RPMI8226 (cell line): ENCODE results near the gene SIK2.

ENCODE experiments used
- DNase-seq: peaks from one replicate; pipeline ENCODE4 v3.0.0-alpha.2; 2015

SIK2 gene

GRCh38 chr11:111660822-111661221 lies 58.6 kb downstream of the SIK2 start:
- no peak for DNase-seq

DNA sequence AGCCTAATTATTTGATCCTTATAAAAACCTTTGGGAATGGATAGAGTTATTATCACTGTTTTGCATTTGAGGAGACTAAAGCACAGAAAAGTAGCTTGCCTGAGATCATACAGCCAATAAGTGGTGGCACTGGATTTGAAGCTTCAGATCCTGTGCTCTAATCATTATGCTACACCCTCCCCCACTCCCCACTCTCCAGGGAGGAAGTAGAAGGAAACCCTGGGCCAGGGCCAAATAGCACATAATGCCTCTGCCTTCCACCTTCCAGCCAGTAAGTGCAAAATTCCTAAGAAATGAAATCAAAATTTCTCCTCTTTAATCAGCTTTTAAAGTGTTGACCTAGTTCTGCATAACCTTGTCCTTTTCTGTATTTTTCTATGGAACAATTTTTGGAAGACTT lies 61.6 kb downstream of the SIK2 start:
- DNase-seq = no peak

DNA sequence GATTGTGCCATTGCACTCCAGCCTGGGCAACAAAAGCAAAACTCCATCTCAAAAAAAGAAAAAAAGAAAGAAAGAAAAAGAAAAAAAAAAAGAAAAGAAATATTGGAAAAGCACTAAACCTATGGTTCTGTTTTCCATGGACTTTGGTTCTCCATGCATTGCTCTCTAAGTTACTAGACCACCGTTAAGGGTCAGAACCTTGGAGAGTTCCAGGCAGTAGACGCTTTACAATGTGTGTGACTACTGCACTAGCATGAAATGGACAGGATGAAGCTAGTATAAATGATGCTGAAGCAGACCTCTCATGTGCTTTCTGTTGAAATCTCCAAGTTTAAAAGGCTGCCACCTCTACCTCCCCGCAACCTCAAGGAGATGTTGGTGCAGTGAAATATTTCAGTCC lies 63.5 kb downstream of the SIK2 start:
- peak; percentile 16 for DNase-seq

DNA sequence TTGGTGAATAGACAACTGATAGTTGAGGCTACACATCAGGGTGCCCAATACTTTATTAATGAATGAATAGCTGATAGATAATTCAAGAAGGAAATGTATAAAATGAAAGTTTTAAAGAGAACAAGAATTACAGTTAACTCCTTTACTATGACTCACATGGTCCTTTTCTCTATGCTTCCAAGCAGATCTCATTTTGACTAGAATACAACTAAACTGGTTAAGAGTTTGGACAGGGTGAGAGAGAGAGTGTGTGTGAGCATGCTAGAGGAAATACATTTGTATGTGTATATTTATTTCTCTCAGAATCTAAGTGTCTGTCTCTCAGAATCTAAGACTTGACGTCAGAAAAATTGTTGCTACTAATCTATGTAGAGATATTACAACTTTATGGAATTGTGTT lies 66.7 kb downstream of the SIK2 start:
- DNase-seq = no peak

DNA sequence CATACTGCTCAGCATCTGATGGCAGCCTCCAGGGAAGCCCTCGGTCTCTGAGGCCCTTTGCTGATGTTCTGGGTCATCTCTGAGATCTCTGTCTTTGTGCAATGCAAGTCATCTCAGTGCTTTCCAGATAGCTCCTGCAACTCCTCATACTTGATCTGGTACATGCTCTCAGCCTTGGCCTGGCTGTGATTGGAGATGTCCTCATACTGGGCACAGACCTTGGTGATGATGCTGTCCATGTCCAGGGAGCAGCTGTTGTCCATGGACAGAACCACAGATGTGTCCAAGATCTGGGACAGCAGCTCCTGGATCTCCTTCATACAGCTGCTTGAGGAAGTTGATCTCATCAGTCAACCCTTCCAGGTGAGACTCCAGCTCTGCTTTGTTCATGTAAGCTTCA lies 69.1 kb downstream of the SIK2 start:
- no peak for DNase-seq

DNA sequence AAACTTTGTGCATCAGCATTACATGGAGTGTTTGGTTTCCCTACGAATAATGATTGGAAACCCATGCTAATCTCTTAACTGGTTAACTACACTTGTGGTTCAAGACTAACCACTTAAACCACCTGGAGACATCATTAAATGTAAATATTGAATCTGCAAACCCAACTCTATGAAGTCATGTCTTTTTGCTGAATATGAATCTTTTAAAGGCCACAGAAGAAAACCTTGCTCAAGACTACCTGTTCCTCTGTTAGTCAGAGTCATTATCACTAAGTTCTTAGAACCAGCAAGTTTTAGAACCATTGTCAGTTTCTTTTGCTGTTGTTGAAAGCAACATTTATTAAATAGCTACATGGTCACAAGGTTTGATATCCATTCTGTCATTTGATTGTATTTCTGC lies 70.7 kb downstream of the SIK2 start:
- DNase-seq = no peak

GRCh38 chr11:111674941-111675340 lies 72.7 kb downstream of the SIK2 start:
- no peak for DNase-seq

DNA sequence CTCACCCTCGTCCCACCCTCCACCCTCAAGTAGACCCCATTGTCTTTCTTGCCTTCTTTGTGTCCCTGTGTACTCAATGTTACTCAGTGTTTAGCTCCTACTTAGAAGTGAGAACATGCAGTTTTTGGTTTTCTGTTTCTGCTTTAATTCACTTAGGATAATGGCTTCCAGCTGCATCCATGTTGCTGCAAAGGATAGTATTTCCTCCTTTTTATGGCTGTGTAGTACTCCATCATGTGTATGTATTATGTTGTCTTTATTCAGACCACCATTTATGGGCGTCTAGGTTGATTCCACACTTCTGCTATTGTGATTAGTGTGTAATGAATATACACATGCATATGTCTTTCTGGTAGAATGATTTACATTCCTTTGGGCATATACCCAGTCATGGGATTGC lies 73.6 kb downstream of the SIK2 start:
- no peak for DNase-seq

DNA sequence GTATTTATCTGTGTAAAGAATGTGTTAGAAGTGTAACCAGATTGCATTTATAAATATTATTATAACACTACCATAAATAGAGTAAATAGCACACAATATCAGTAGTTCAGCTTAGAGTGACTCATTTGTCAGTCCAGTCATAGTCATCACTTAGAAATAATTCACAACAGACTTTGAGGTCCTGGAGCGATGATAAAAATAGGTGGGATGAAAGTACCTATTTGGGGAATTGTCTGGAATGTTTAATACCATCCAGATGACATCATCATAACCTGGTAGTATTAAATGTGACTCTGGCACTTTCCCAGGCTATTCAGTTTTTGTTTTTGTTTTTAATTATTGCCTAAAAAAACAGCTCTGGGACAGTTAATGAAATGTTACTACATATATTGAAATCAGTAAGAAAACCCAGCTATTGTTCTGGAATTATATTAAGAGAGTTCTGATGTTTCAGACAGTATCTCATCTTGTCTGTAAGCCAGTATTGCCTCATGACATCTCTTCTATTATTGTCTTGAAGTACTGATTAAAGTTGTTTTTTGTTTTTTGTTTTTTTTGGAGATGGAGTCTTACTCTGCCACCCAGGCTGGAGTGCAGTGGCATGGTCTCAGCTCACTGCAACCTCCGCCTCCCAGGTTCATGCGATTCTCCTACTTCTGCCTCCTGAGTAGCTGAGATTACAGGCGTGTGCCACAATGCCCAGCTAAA lies 74.8 kb downstream of the SIK2 start:
- DNase-seq = no peak

DNA sequence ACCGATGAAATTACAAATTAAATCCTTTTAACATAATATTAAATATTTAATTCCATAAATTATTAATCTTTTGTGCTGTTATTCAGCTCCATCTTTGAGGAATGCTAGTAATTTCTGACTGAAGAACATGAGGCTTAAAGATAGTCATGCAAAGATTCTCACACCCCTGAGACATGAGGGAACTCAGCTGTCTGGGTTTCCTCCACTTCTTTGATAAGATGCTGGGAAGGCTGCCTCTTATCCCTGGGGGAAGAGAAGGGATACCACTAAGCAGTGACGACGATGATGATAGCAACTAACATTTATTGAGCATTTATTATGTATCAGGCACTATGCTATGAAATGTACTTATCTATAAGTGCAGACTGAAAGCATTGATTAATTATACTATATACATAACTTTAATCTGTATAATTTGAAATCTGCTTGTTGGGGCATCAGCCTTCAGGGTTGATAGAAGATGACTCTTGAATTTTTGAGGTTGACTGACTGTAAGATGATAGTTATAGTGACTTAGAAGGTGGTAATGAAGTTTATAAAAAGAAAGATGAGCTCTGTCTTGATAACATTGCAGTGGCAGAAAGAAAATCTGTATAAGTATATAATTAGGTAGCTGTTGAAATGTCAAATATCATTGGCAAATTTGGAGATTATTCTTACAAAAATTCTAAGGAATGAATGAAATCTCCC lies 78.4 kb downstream of the SIK2 start:
- no peak for DNase-seq

DNA sequence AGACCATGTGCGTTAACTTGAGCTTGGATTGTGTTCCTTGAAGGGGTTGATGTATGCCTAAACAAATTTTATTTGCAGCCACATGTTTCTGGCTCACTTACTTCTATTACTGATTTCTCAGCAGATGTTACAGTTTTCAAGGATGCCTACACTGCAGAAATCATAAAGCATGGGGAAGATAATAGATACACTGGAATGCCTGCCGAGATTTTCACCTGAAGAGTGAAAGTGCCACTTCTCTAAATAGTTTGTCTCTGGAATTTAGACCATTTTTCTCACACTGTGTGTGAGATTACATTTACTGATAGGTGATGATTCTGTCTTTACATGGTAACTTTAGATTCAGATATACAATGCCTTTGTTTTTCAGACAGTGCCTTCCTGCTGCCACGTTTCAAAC lies 81.6 kb downstream of the SIK2 start:
- DNase-seq = no peak

- no peak for DNase-seq
Measured at GRCh38 chr11:111684251-111684650, 82.0 kb downstream of the SIK2 start.

DNA sequence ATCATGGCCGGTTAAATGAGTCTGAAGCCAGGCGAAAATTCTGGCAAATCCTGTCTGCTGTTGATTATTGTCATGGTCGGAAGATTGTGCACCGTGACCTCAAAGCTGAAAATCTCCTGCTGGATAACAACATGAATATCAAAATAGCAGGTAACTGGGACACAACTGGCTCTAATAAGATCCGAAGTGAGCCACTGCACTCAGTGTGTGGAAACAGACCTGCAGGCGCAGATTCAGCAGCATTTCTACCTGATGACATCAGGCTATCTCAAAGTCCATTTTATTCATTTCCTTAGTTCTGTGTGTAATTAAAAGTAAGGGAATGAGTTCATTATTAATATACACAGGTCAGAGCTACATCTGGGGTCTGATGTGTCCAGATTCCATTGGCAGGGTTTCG lies 85.8 kb downstream of the SIK2 start:
- DNase-seq = no peak

DNA sequence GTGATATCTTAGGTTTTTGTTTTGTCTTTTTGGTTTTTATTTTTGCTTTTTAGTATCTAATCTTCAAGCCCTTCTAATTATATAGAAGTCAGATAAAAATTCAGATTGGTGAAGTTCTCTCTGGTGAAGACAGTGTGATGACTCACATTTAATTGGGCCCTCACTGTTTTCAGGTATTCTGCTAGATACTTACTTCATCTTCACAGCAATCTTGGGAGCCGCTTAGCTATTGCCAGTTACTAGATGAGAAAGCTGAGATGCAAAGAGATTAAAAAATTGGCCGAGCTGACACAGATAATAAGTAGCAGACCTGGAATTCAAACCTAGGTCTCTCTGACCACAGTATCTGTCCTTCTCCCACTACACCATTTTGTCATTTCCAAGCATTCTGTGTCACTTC lies 88.9 kb downstream of the SIK2 start:
- no peak for DNase-seq

DNA sequence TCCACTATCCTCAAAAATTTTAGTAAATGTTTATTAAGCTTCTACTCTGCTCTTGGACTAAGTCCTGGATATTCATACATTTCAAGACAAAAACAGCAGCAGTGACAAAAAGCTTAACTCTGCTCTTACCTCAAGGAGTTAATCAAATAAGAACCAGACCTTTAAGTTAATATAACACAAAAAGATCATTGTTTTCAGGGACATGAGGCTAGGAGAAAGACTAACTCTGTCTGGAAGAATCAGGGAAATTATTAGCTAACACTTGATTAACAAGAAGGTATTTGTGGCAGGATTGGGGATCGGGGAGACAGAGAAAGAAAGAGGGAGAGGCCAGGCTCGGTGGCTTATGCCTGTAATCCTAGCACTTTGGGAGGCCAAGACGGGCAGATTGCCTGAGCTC lies 89.5 kb downstream of the SIK2 start:
- no peak for DNase-seq

- DNase-seq = no peak
Measured at GRCh38 chr11:111693224-111693937, 91.1 kb downstream of the SIK2 start.

DNA sequence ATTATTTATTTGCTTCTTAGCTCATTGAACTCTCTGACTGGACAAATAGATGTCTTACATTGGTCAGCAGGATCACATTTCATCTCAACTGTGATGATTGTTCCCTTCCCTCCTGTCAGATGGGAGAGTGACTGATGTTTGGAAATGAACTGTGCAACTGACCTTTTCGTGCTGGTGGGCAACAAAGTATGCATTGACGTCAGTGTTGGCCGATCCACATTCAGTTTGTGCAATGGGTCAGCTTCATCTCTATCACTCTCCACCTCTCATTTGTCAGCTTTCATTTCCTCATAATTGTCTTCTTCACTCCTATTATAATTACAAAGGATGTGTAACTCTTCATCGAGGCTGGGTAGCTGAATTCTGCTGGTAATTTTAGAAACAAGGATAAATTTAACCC lies 92.6 kb downstream of the SIK2 start:
- no peak for DNase-seq

DNA sequence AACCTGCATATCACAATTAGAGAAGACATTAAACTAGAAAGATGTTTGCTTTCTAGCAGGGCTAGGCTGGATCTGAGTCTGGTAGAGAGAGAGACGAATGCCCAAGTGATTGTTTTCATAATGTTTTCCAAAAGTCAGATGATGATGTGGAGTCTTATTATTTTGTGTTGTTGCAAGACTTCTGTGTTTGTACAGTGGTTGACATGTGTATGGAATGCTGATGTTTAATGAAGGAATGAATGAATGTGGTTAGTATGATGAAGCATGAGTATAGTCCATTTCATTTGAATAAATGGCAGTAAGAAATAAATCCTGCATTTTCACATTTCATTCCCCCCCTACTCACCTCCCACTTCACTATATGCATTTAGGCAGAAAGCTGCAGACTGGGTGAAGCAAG lies 94.3 kb downstream of the SIK2 start:
- DNase-seq = no peak

- no peak for DNase-seq
Measured at GRCh38 chr11:111697933-111698371, 95.7 kb downstream of the SIK2 start.

- no peak for DNase-seq
Measured at GRCh38 chr11:111698852-111699559, 96.8 kb downstream of the SIK2 start.

GRCh38 chr11:111699579-111700156 lies 97.4 kb downstream of the SIK2 start:
- no peak for DNase-seq

GRCh38 chr11:111700162-111700561 lies 97.9 kb downstream of the SIK2 start:
- DNase-seq = no peak

DNA sequence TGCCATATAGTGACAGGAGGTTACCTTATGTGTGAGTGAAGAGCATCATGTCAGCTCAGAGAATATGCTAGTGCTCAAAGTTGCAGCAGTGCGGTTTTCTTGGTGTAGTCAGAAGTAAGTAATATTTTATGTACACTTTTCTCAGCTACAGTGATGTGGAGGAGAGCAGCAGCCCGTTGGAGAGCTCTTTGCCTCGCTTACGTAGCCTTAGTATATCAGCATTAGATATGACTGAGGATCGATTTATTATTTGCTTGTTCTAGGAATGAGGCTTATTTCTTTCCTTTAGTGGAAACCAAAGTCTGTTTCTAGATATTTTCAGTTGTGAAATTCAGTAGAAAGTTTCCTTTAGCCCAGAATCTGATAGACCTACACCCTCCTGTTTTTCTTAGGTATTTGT lies 100.4 kb downstream of the SIK2 start:
- no peak for DNase-seq
